Suppressor macrophage treated with lipopolysaccharide for 1 hour (primary cell): ENCODE measurements around the gene MTUS2.
A peak's percentile ranks its signal among the peaks of the same experiment; 100 is the strongest.

Source experiments
- DNase-seq, 3 donors: peaks; one replicate each; pipeline ENCODE4 v3.0.0-alpha.2; 2020 to 2022

Gene MTUS2

DNA sequence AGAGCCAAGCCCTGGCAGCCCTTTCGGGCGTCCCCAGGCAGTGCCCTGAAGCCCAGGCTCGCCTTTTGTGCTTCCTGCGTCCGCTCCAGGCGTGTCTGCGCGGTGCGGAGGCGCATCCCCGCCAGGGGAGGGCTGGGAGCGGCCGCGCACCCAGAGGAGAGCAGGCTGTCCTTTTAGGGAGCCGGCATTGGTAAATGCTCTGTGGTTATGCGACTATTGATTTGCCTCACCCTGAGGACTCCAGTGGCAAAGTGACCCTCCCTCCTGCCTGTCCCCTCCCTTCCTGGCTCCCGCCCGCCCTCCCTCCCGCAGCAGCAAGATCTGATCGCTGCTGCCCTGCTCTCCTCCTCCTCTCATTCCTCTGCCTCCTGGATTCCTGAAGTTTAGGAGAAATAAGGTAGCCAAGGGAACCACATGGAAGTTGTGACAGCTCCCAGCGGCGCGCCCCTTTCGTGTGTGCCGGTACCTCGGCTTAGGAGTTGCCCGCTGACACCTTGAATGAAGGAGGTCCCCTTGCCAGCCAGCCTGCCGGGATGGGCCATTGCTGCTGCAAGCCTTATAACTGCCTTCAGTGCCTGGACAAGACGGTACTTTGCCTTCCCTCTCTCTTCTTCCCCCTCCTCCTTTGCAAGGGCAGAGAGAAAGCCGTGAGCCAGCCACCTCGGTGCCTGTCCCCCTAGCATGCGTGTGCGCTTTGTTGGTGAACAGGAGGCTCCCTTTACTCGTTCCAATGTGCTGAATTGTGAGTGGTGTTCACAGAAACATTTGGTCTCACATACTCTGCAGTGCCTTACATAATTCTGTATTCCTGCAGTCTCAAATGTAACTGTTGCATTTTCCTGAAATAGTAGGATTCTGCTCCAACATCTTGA lies 608.4 kb downstream of the MTUS2 start:
- peak in 2 of 3 donors; percentile 5 to 12 for DNase-seq

GRCh38 chr13:29429286-29429900 lies 609.3 kb downstream of the MTUS2 start:
- DNase-seq = no peak

DNA sequence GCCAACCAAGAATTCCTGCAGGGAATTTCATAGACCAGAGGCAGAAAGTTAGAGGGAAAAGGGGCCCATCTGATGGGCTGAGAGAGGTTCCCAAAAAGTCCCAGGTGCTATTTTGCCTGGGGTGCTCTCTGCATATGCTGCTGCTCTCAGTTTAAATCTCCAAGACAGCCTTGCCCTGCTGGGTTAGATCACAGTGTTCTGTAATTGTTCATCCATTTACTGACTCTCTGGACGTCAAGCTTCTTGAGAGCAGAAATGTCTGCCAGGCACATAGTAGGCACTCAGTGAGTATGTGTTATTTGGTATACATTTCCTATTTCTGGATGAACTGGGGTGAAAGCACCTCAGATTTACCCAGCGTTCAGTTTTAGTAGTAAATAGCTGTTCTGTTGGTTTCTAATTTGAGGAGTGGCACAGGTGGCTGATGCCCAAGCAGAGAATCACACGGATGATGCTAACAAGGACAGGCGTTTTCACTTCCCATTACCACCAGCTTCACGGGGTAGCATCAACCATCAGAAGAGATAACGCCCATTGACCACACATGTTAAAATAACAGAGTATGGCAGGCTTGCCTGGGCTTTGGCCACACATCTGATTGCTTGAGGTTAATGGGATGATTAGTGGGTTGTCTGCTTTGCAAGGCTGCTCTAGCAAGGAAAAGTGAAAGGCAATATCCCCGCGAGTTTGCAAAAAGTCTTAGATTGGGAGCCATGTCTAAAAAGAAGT lies 614.2 kb downstream of the MTUS2 start:
- no peak for DNase-seq

- DNase-seq = no peak
Measured at GRCh38 chr13:29435125-29435911, 615.2 kb downstream of the MTUS2 start.

DNA sequence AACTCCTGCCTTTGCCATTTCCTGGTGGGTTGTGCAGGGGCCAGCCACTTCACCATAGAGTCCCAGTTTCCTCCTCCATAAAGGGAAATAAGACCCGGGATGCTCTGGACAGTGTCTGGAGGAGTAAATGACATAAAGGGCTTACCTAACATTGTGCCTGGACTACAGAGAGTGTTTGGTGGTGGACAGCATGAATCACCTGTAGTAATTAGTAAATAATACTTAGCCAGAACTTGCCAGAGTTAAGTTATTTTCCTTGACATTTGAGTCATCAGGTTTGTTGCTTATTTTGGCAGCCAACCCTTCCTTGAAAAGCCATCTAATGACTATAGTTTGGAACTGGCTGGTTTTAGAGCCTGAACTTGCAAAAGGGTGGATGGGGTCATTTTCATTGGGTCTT lies 616.2 kb downstream of the MTUS2 start:
- DNase-seq = no peak

- no peak for DNase-seq
Measured at GRCh38 chr13:29436721-29437280, 616.7 kb downstream of the MTUS2 start.

DNA sequence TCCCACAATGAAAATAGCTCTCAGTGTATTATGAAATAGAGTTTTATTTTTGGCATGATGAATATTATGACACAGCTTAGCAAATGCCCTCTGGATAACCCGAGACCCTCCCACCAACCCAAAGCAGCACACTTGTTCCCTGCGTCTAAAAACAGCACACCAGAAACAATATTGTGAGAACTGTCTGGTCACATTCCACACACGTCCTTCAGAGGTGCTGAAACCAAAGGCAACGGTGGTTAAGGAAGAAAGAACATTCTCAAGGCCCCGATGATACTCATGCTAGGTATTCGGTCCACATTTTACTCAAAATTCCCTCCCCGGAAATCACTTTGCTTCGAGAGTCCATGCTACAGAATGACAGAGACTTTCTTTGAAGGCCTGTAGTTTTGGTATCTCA lies 618.6 kb downstream of the MTUS2 start:
- DNase-seq = no peak

DNA sequence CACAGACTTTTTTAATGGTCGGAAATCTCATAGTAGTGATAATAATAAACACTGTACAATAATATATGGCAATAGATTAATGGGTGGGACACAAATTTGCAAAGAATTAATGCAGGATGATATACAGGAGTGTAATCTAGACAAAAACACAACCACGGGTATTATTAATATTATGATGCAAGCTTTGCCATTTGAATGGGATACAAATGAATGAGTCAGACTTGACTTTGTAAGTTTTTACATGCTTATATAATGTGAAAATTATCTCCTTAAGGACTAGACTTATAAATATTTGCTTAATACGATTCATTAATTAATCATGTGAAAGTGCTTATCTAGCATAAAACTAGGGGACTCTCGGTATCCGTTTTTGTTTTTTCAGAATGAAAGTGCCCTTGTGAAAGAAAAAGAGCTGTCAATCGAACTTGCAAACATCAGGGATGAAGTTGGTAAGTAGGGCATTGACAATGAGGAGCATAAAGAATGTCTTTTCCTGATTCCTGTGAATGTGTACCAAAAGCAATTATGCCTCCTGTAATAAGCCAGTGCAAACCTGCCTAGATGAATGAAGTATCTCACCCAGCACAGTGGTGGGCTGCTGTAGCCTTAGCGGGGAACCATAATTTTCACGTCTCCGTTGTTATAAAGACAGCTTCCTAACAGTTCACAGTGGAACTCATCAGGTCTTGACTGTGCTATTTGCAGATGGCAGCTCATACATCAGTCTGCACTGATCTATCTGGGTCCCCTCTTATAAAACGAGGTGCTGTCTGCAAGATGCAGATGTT lies 619.7 kb downstream of the MTUS2 start:
- DNase-seq = no peak

- no peak for DNase-seq
Measured at GRCh38 chr13:29441306-29441705, 621.2 kb downstream of the MTUS2 start.

DNA sequence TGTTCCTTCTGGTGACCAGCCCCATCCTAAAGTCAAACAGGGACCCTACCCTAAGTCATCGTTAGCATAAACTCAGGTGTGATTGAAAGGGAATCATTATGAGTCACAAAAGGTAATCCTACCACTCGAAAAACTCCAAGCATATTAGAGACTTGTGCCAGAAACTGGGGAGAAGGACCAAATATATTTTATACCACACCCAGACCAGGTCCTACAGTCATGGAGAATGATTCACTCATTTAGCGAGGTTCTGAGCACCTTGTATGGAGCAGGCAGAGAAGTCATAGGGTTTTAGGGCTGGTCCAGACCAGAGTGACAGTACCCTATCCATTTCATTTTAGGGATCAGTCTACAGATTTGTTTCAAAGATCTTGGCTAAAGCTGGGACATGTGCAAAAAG lies 625.9 kb downstream of the MTUS2 start:
- no peak for DNase-seq

DNA sequence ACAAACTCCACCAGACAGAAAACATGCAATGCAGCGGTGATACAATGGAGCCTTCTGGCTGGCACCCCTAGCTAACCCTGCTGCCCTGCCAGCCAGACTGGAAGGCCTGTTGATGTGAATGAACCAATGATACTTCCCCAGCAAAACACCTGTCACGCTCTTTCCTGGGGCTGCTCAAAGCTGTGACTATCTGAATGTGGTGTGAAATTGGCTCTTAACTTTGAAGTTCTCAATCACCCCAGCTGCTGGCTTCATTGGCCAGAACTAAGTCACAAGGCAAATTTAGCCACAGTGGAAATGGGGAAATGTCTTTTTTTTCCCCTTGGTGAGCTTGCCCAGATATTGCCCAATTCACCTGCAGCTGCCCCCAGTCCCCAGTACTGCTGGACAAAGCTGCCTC lies 628.0 kb downstream of the MTUS2 start:
- peak; percentile 20 to 33 (median 21) for DNase-seq

- DNase-seq = no peak
Measured at GRCh38 chr13:29449726-29450125, 629.6 kb downstream of the MTUS2 start.

GRCh38 chr13:29451976-29452375 lies 631.8 kb downstream of the MTUS2 start:
- DNase-seq = no peak

- no peak for DNase-seq
Measured at GRCh38 chr13:29452773-29453616, 632.9 kb downstream of the MTUS2 start.

- DNase-seq = no peak
Measured at GRCh38 chr13:29453617-29454011, 633.5 kb downstream of the MTUS2 start.

DNA sequence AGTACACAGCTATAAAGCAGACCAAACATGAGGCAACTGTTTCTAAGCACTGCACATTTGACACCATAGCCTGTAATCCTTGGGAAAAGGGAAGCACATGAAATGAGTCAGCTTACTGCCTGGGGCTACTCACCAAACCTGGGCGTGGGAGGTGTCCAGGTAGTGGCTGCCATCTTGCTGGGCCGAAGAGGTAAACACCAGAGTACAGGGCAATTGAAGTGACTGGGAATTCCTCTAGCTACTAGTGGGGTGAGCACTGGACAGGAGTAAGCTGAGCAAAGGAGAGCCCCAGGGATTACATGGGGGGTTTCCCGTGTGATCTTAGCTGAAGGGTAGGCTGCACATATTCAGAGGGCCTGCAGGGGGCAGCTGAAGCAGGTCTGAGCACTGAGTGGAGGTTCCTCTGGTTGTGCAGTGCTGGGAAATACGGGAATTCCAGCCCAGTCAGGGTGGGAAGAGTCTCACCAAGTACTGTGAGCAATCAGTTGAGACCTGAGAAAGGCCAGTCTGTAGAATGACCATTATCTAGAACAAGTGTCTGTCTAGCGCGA lies 634.9 kb downstream of the MTUS2 start:
- peak; percentile 84 to 88 (median 85) for DNase-seq

- DNase-seq = no peak
Measured at GRCh38 chr13:29456419-29456818, 636.3 kb downstream of the MTUS2 start.

GRCh38 chr13:29457299-29457698 lies 637.2 kb downstream of the MTUS2 start:
- DNase-seq = no peak

GRCh38 chr13:29458419-29458818 lies 638.3 kb downstream of the MTUS2 start:
- no peak for DNase-seq

DNA sequence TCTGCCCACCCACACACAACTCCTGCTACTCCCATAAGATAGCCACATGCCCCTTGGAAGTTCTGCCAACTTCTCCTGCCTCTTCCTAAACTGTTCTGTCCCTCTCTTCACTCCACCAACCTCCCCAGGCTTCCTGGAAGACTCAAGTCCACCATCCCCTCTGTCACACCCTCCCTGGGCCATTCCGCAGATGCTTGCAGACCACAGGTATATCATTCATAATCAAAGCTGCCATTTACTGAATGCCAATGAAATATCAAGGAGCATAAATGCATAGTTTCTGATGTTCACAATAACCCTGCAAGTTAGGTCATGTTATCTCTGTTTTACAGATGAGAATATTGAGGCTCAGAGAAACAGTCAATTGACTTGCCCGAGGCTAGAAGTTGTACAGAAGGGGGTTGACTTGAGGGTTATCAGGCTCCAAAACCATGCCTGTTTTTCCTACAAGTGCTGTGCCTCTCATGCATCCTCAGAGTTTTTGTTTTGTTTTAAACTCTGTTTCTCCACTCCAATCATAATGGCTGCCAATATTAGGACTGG lies 639.7 kb downstream of the MTUS2 start:
- no peak for DNase-seq
